ENCODE measurements around the gene MPO.

- TF ChIP-seq CTCF (IDR thresholded peaks at IDR 0.05; ENCODE audit: poor library complexity) = no peak
- TF ChIP-seq EZH2phosphoT487 (IDR thresholded peaks at IDR 0.05; ENCODE audit: low read depth, severe bottlenecking, unreplicated experiment) = no peak
Observed at GRCh38 chr17:58268326-58268725, 12.4 kb downstream of the MPO start.

Measured in hepatocyte (in vitro differentiated cells).